Measurements from ENCODE around the gene VASH1.

DNA sequence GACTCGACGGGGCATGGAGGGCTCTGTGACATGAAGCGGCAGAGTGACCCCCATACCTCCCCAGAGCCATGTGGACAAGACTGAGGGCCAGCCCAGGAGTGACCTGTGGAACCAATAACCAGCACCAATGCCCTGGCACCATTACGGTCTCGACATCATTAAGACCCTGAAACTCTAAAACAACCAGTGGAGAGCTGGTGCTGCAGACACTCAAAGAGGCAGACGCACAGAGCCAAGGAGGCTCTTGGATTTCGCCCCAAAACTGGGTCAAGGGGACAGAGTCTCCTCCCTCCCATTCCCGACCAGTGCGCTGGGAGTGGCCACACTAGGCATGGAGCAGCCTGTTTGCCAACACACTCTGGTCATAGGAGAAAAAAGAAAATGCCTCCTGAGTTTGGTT lies 41.6 kb upstream of the VASH1 start:
- TF ChIP-seq POLR2AphosphoS5 (IDR thresholded peaks at IDR 0.05) = no peak
- TF ChIP-seq POLR2A (IDR thresholded peaks at IDR 0.05) = no peak
- TF ChIP-seq, protein P1, sequence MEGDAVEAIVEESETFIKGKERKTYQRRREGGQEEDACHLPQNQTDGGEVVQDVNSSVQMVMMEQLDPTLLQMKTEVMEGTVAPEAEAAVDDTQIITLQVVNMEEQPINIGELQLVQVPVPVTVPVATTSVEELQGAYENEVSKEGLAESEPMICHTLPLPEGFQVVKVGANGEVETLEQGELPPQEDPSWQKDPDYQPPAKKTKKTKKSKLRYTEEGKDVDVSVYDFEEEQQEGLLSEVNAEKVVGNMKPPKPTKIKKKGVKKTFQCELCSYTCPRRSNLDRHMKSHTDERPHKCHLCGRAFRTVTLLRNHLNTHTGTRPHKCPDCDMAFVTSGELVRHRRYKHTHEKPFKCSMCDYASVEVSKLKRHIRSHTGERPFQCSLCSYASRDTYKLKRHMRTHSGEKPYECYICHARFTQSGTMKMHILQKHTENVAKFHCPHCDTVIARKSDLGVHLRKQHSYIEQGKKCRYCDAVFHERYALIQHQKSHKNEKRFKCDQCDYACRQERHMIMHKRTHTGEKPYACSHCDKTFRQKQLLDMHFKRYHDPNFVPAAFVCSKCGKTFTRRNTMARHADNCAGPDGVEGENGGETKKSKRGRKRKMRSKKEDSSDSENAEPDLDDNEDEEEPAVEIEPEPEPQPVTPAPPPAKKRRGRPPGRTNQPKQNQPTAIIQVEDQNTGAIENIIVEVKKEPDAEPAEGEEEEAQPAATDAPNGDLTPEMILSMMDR (IDR thresholded peaks at IDR 0.05) = no peak
- TF ChIP-seq EP300 (IDR thresholded peaks at IDR 0.05) = no peak
